HUES48 (cell line): ENCODE data around the gene LRP1.

ENCODE experiments used
- H3K27ac ChIP-seq: one replicate; pipeline ENCODE4 v1.7.0; 2013; ENCODE audit warnings: low read depth, low read length, inconsistent platforms
- H3K27me3 ChIP-seq: 2 replicates; pipeline ENCODE4 v1.6.1; 2013; ENCODE audit warnings: mild to moderate bottlenecking, low read length; ENCODE audit not compliant: control insufficient read depth, insufficient read depth
- H3K36me3 ChIP-seq: 2 replicates; pipeline ENCODE4 v1.6.1; 2013; ENCODE audit warnings: low read length; ENCODE audit not compliant: control insufficient read depth, insufficient read depth
- H3K4me1 ChIP-seq: 2 replicates; pipeline ENCODE4 v1.6.1; 2013; ENCODE audit warnings: mild to moderate bottlenecking, low read length; ENCODE audit not compliant: control insufficient read depth, insufficient read depth
- H3K4me3 ChIP-seq: 2 replicates; pipeline ENCODE4 v1.5.1; 2013; ENCODE audit warnings: mild to moderate bottlenecking, low read depth, low read length
- H3K9ac ChIP-seq: 2 replicates; pipeline ENCODE4 v1.6.1; 2013; ENCODE audit warnings: mild to moderate bottlenecking, low read depth, low read length, moderate library complexity
- H3K9me3 ChIP-seq: 2 replicates; pipeline ENCODE4 v1.6.1; 2013; ENCODE audit warnings: low read length; ENCODE audit not compliant: control insufficient read depth, insufficient read depth

LRP1 gene

DNA sequence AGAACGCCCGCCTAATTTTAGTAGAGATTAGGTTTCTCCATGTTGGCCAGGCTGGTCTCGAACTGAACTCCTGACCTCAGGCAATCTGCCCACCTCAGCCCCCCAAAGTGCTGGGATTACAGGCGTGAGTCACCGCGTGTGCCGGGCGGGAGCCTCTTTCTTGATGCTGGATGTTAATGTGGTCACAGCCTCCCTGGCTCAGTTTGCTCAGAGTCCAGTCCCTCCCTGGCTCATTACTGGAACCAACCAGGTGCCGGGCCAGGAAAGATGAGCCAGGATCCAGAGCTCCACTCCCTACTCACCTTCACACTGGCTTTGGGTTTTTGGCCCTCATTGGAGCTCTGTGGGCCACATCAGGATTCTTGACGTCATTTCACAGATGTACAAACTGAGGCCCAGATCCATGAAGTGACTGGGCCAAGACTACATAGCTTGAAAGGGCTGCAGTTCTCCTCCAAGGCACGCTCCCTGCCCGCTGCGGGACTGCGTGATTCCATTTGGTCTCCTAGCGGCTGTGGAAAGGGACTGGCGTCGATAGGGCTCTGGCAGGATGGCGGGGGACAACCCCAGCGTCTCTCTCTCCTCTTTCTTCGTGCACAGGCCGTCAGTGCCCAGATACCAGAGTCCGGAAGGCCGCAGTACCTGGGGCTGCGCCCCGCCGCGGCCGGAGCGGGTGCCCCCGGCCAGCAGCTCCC lies 96.1 kb downstream of the LRP1 start:
- Histone ChIP-seq H3K27ac (no peak overlapping the region), H3K9me3 (no peaks in the 10 kb centered on the region), H3K9ac (no peak overlapping the region), H3K27me3 (peaks cover 98% of the 10 kb centered on the region), H3K4me1 (peaks cover 35% of the 10 kb centered on the region), H3K36me3 (no peaks in the 10 kb centered on the region), H3K4me3 (no peak overlapping the region; the same call in 1 of the 2 replicates)

- Histone ChIP-seq H3K27ac (no peak overlapping the region), H3K36me3 (no peaks in the 10 kb centered on the region), H3K27me3 (peaks cover 91% of the 10 kb centered on the region), H3K4me1 (peaks cover 29% of the 10 kb centered on the region), H3K4me3 (peak overlapping the region; percentile 14; the same call in 1 of the 2 replicates), H3K9ac (no peak overlapping the region), H3K9me3 (no peaks in the 10 kb centered on the region)
Measured at GRCh38 chr12:57224973-57225679, 96.8 kb downstream of the LRP1 start.

GRCh38 chr12:57225680-57226210 lies 97.5 kb downstream of the LRP1 start:
- Histone ChIP-seq H3K4me1 (peaks cover 28% of the 10 kb centered on the region), H3K27me3 (peaks cover 84% of the 10 kb centered on the region), H3K9me3 (no peaks in the 10 kb centered on the region), H3K9ac (no peak overlapping the region), H3K27ac (no peak overlapping the region), H3K36me3 (peaks cover 1% of the 10 kb centered on the region), H3K4me3 (no peak overlapping the region)

DNA sequence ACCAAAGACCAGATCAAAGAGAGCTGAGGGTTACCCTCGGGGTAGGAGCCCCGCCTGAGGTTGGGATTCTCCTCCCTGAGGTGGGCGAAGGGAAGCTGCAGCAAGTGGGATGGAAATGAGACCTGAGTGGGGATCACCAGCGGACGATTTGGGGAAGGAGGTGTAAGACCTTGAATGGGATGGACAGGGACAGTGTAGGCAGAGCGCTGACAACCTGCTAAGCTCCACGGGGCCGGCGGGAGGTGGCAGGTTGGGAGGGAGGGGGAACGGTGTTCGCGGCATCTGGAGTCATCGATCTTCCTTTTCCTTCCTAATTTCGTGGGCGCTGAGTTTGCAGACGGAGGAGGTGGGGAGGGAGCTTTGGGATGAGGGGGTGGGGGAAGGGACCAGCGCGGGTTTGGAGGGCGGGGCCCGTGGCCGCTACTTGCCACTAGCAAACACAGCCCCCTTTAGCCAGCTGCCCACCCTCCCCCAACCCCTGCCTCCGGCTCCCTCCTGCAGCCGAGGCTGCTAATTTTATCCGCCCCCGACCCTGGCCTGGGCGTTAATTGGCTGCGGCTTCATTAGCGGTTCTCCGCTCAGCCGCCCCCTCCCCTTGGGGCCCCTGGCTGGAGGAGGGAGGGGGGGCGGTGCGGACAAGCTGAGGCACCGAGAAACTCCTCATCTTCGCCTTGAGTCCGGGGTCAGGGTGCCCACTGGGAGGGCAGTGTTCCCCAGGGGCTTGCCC lies 98.5 kb downstream of the LRP1 start:
- Histone ChIP-seq H3K4me1 (peaks cover 25% of the 10 kb centered on the region), H3K27me3 (peaks cover 74% of the 10 kb centered on the region)

GRCh38 chr12:57227315-57228115 lies 99.2 kb downstream of the LRP1 start:
- no peaks in the 10 kb centered on the region for H3K9me3 ChIP-seq
- H3K27me3 ChIP-seq: peaks cover 67% of the 10 kb centered on the region
- H3K9ac ChIP-seq: no peak overlapping the region
- peaks cover 19% of the 10 kb centered on the region for H3K36me3 ChIP-seq
- H3K27ac ChIP-seq: no peak overlapping the region
- peaks cover 23% of the 10 kb centered on the region for H3K4me1 ChIP-seq
- H3K4me3 ChIP-seq: peak overlapping the region; percentile 46

More for the DNA sequence above, 98.5 kb downstream of the LRP1 start:
- Histone ChIP-seq H3K4me3 (peak overlapping the region; percentile 56), H3K9me3 (no peaks in the 10 kb centered on the region), H3K9ac (no peak overlapping the region), H3K27ac (no peak overlapping the region), H3K36me3 (peaks cover 11% of the 10 kb centered on the region)

DNA sequence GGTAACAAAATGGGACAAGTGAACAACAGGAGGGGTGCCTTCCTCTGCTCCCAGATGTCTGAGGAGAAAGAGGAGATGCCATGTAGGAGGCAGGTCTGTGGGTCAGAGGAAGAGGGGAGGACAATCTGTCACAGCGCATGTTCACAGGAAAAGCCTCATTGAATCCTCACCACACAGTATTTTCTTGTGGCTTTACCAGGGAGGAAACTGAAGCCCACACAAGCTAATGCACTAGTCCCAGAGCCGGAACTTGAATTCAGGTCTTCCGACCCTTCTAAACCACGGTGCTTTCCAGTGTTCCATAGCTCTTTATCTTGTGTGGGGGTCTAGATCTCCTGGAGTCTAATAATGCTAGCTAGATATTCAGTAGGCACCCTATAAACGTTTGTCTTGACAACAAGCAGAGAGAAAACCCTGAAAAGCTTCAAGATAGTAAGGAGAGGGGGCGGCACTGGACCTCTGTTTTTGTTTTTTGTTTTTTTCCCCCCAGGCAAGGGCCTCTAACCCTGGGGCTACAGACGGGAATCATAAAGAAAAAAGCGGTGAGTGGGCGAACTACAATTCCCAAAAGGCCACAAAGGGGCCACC lies 100.9 kb downstream of the LRP1 start:
- Histone ChIP-seq H3K36me3 (peaks cover 35% of the 10 kb centered on the region), H3K27ac (peak overlapping the region; percentile 95), H3K27me3 (peaks cover 53% of the 10 kb centered on the region)

GRCh38 chr12:57229634-57230380 lies 101.5 kb downstream of the LRP1 start, which contains the start of gene SHMT2:
TSS of gene SHMT2 (plus strand) at chr12:57229711. CDS start at chr12:57229779, 68 bp downstream.
- Histone ChIP-seq H3K27me3 (peaks cover 52% of the 10 kb centered on the region), H3K4me1 (peaks cover 23% of the 10 kb centered on the region), H3K36me3 (peaks cover 41% of the 10 kb centered on the region), H3K27ac (peak within 1 kb of the TSS; percentile 95), H3K9me3 (no peaks in the 10 kb centered on the region), H3K9ac (peak within 1 kb of the TSS; percentile 92), H3K4me3 (peak within 1 kb of the TSS; percentile 76)

More for the DNA sequence above, 100.9 kb downstream of the LRP1 start:
- H3K4me3 ChIP-seq: peak overlapping the region; percentile 76
- H3K9ac ChIP-seq: no peak overlapping the region
- no peaks in the 10 kb centered on the region for H3K9me3 ChIP-seq
- peaks cover 23% of the 10 kb centered on the region for H3K4me1 ChIP-seq

DNA sequence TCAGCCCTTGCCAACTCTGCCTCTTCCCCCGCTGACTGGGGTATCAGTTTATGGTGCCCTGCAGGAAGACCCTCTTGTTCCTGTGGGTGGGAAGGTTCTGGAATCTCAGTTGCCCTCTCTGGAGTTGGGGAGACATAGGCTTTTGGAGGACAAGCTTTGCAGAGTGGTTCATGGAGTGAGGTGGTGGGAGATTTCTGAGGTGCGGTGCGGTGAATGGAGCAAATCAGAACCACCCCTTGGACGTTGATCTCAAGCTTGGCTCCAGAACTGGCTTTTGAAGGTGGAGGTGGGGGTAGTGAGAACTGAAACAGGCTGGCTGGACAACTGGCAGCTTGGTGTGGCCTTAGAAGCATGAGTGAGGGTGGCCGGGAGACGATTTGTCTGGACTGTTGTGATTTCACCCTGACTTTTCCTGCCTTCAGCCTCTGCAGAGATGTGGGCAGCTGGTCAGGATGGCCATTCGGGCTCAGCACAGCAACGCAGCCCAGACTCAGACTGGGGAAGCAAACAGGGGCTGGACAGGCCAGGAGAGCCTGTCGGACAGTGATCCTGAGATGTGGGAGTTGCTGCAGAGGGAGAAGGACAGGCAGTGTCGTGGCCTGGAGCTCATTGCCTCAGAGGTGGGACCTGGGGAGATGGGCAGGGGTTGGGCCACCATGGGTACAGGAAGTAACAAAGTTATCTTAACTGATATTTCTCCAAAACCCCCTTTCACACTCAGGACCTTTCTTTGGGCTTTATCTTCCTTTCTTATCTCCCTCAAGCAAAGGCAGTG lies 102.3 kb downstream of the LRP1 start:
- Histone ChIP-seq H3K27me3 (peaks cover 52% of the 10 kb centered on the region), H3K36me3 (peaks cover 41% of the 10 kb centered on the region), H3K4me1 (peaks cover 30% of the 10 kb centered on the region), H3K9ac (peak overlapping the region; percentile 92), H3K9me3 (no peaks in the 10 kb centered on the region), H3K27ac (peak overlapping the region; percentile 95), H3K4me3 (peak overlapping the region; percentile 76)
